KMS-11 (cell line): ENCODE measurements around the gene AMOTL2.

Experiments
- H2AFZ ChIP-seq: fragments of 200-600 bp; sonication (generic); 2 replicates; pipeline ENCODE4 v1.6.1; 2016; ENCODE audit warnings: antibody characterized with exemption, mixed run types, low read depth
- H3K27ac ChIP-seq: fragments of 200-600 bp; sonication (generic); 2 replicates; pipeline ENCODE4 v1.6.1; 2016; ENCODE audit warnings: mild to moderate bottlenecking, mixed run types
- H3K27me3 ChIP-seq: fragments of 200-600 bp; sonication (generic); 2 replicates; pipeline ENCODE4 v1.6.1; 2017; ENCODE audit warnings: mild to moderate bottlenecking, low read depth, mixed run types, moderate library complexity; ENCODE audit not compliant: insufficient read depth
- H3K36me3 ChIP-seq: fragments of 200-600 bp; sonication (generic); 2 replicates; pipeline ENCODE4 v1.6.1; 2017; ENCODE audit warnings: mild to moderate bottlenecking, mixed run types; ENCODE audit not compliant: insufficient read depth
- H3K4me1 ChIP-seq: fragments of 200-600 bp; sonication (generic); 2 replicates; pipeline ENCODE4 v1.6.1; 2016; ENCODE audit warnings: mild to moderate bottlenecking, low read depth, mixed run types; ENCODE audit not compliant: poor library complexity, severe bottlenecking
- H3K4me2 ChIP-seq: fragments of 200-600 bp; sonication (generic); 2 replicates; pipeline ENCODE4 v1.7.0; 2016; ENCODE audit warnings: mild to moderate bottlenecking, mixed run types
- H3K4me3 ChIP-seq: fragments of 200-600 bp; sonication (generic); IDR thresholded peaks from 2 replicates; pipeline ENCODE4 v1.6.1; 2017; ENCODE audit warnings: low read depth, low read length, mixed read lengths; ENCODE audit not compliant: insufficient read depth
- H3K79me2 ChIP-seq: fragments of 200-600 bp; sonication (generic); 2 replicates; pipeline ENCODE4 v1.6.1; 2016; ENCODE audit warnings: low read depth, mixed run types; ENCODE audit not compliant: insufficient read depth
- H3K9ac ChIP-seq: fragments of 200-600 bp; sonication (generic); 2 replicates; pipeline ENCODE4 v1.6.1; 2016; ENCODE audit warnings: mild to moderate bottlenecking, mixed run types
- H4K20me1 ChIP-seq: fragments of 200-600 bp; sonication (generic); 2 replicates; pipeline ENCODE4 v1.6.1; 2016; ENCODE audit warnings: mild to moderate bottlenecking, mixed run types; ENCODE audit not compliant: insufficient read depth
- TF ChIP-seq, protein P1 (sequence below): fragments of 200-600 bp; sonication (generic); conservative IDR thresholded peaks from 2 replicates; pipeline ENCODE4 v1.6.1; 2017; ENCODE audit warnings: low read depth, mild to moderate bottlenecking, antibody characterized with exemption, low read length, moderate library complexity, mixed read lengths

The AMOTL2 gene

DNA sequence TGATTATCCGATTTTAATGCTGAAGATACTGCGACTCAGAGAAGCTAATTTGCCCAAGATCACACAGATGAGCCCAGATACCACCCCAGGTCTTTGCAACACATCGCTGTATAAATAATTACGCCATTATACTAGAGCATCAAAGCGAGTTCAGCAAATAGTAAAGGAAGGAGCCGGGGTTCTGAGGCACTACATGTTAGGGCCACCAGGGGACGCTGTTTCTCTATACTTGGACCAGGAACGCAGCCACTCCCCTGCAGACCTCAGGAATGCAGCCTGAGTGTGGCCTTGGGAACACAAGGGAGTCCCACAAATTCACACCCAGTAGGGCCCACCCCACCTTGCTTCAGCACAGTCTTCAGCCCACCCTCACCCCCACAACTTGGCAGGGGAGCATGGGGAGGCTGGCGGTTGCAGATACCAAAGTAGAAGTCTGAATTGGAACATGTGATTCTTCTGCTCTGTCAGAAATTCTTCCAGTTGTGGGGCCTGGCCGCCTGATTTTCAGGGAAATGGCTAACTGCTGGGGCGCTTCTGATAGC lies 65.8 kb downstream of the AMOTL2 start:
- TF ChIP-seq, protein P1, sequence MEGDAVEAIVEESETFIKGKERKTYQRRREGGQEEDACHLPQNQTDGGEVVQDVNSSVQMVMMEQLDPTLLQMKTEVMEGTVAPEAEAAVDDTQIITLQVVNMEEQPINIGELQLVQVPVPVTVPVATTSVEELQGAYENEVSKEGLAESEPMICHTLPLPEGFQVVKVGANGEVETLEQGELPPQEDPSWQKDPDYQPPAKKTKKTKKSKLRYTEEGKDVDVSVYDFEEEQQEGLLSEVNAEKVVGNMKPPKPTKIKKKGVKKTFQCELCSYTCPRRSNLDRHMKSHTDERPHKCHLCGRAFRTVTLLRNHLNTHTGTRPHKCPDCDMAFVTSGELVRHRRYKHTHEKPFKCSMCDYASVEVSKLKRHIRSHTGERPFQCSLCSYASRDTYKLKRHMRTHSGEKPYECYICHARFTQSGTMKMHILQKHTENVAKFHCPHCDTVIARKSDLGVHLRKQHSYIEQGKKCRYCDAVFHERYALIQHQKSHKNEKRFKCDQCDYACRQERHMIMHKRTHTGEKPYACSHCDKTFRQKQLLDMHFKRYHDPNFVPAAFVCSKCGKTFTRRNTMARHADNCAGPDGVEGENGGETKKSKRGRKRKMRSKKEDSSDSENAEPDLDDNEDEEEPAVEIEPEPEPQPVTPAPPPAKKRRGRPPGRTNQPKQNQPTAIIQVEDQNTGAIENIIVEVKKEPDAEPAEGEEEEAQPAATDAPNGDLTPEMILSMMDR: peak; percentile 100
- Histone ChIP-seq H3K9ac (no peak overlapping the region), H3K4me2 (peak overlapping the region; percentile 62)

DNA sequence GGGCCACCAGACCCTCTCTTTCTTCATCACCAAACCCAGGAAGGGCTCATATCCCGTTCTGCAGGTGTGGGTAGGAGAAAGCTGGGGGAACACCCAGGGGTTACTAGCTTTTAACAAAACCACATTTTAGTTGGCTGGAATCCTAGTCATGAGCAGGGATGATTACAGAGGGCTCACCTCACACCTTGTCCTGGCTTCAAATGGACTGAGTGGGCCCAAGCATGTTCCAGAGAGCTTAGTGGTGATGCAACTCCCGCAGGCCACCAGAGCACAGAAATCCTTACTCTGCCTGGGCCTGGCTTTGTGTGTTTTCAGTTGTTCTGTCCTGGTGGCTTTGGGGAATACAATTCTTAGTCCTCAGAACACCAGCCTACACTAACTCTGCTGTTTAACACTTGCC lies 66.8 kb downstream of the AMOTL2 start:
- H2AFZ ChIP-seq: no peak overlapping the region
- H3K9ac ChIP-seq: no peak overlapping the region
- no peaks in the 10 kb centered on the region for H3K36me3 ChIP-seq
- no peak overlapping the region for H3K4me2 ChIP-seq
- 0 out of 2 replicates have a peak, but pooled peaks cover 5% of the 10 kb centered on the region for H3K27me3 ChIP-seq
- H3K4me3 ChIP-seq: no peak overlapping the region
- no peaks in the 10 kb centered on the region for H3K79me2 ChIP-seq
- no peaks in the 10 kb centered on the region for H4K20me1 ChIP-seq
- TF ChIP-seq, protein P1: no peak
- H3K27ac ChIP-seq: no peak overlapping the region
- peaks cover 3% of the 10 kb centered on the region for H3K4me1 ChIP-seq

More for the DNA sequence above, 65.8 kb downstream of the AMOTL2 start:
- Histone ChIP-seq H3K4me3 (peak overlapping the region; percentile 74), H2AFZ (peak overlapping the region; percentile 15; the same call in 1 of the 2 replicates), H3K36me3 (no peaks in the 10 kb centered on the region), H3K27me3 (0 out of 2 replicates have a peak, but pooled peaks cover 2% of the 10 kb centered on the region), H3K27ac (no peak overlapping the region), H3K4me1 (peaks cover 3% of the 10 kb centered on the region), H4K20me1 (no peaks in the 10 kb centered on the region), H3K79me2 (no peaks in the 10 kb centered on the region)

DNA sequence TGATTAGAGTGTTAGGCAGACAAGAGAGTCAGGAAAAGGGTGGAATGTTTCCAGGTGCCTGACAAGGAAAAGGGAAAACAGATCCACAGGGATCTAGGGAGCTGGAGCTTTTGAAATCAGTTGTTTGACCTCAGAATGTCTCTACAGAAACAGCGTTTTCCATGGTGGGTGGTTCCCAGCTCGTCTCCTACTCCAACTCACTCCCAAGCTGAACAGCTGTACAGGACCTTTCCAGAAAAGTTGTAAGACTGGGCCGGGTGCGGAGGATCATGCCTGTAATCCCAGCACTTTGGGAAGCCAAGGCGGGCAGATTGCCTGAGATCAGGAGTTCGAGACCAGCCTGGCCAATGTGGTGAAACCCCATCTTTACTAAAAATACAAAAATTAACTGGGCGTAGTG lies 67.9 kb downstream of the AMOTL2 start:
- Histone ChIP-seq H2AFZ (no peak overlapping the region), H3K27me3 (0 out of 2 replicates have a peak, but pooled peaks cover 9% of the 10 kb centered on the region), H4K20me1 (no peaks in the 10 kb centered on the region), H3K4me1 (peaks cover 3% of the 10 kb centered on the region), H3K4me2 (no peak overlapping the region), H3K9ac (no peak overlapping the region), H3K27ac (no peak overlapping the region), H3K36me3 (no peaks in the 10 kb centered on the region), H3K79me2 (no peaks in the 10 kb centered on the region), H3K4me3 (no peak overlapping the region)
- TF ChIP-seq, protein P1: no peak
